Measurements from ENCODE around the gene KRTAP1-1. TPM values are rescaled to one million over a fixed set of nuclear protein-coding genes. Genes with fewer than 3 reads are reported as not detected.
"Not testable (repeated sequence)": the region's sequence is repeated elsewhere in the genome, so short reads cannot be mapped to it uniquely, and the experiment has no call there.

Gene KRTAP1-1
- total RNA-seq, 1 donor from 2014 or later, result not detected

DNA sequence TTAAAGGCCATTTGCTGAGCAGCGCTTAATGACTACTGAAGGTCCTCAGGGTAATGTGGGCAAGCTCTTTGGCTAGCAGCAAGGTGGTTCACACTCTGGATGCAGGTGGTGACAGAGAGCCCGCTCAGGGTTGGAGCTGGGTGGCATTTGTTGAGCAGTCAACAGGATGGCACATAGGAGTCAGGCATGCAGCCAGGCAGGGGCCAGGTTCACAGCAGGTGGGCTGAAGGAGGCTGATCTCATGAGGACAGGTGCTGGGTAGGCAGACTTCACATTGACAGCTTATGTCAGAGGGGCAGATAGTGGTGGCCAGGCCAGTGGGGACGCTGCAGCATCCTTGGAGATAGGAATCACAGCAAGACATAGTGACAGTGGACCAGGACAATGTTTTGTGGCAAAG is 36.9 kb downstream of the KRTAP1-1 start:
- DNase-seq (ENCODE audit: low read depth) (no peak), FAIRE-seq (no peak)
- no peak for TF ChIP-seq CTCF (IDR thresholded peaks at IDR 0.05; ENCODE audit: insufficient read depth, low read length, severe bottlenecking)
- no peaks in the 10 kb centered on the region for H3K36me3 ChIP-seq (ENCODE audit: control insufficient read depth, insufficient read depth, low read length)
- H3K27me3 ChIP-seq (ENCODE audit: control insufficient read depth, insufficient read depth, low read length), result no peaks in the 10 kb centered on the region
- H3K4me3 ChIP-seq (ENCODE audit: low read depth, low read length), result no peak overlapping the region

GRCh38 chr17:41003926-41004325 is 37.3 kb downstream of the KRTAP1-1 start:
- no peak for FAIRE-seq

GRCh38 chr17:41002814-41003213 is 38.4 kb downstream of the KRTAP1-1 start:
- H3K4me3 ChIP-seq (ENCODE audit: low read depth, low read length), result no peak overlapping the region
- FAIRE-seq (no peak), DNase-seq (ENCODE audit: low read depth) (peak; percentile 90)
- no peaks in the 10 kb centered on the region for H3K27me3 ChIP-seq (ENCODE audit: control insufficient read depth, insufficient read depth, low read length)
- H3K36me3 ChIP-seq (ENCODE audit: control insufficient read depth, insufficient read depth, low read length), result no peaks in the 10 kb centered on the region
- no peak for TF ChIP-seq CTCF (IDR thresholded peaks at IDR 0.05; ENCODE audit: insufficient read depth, low read length, severe bottlenecking)

More at GRCh38 chr17:41003926-41004325, 37.3 kb downstream of the KRTAP1-1 start:
- no peak for DNase-seq (ENCODE audit: low read depth)
- no peaks in the 10 kb centered on the region for H3K36me3 ChIP-seq (ENCODE audit: control insufficient read depth, insufficient read depth, low read length)
- no peak overlapping the region for H3K4me3 ChIP-seq (ENCODE audit: low read depth, low read length)
- no peaks in the 10 kb centered on the region for H3K27me3 ChIP-seq (ENCODE audit: control insufficient read depth, insufficient read depth, low read length)
- no peak for TF ChIP-seq CTCF (IDR thresholded peaks at IDR 0.05; ENCODE audit: insufficient read depth, low read length, severe bottlenecking)

DNA sequence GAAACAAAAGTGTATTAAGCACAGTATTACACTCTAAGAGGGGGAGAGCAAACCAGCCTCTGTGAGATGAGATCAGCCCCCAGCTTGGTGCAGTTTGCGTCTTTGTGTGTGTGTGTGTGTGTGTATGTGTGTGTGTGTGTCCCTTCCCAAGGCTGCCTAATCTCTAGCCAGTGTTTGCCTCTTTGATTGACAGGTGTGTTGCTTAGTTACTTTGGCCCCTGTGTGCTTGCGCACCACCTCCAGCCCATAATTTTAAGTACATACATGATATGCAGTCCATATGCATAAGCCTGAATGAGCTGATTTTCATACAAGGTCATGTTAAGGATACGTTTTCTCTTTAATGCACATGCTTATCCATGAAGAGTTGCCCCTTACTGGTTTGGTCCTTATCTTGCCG is 39.5 kb downstream of the KRTAP1-1 start:
- FAIRE-seq, result no peak
- H3K27me3 ChIP-seq (ENCODE audit: control insufficient read depth, insufficient read depth, low read length), result no peaks in the 10 kb centered on the region
- H3K4me3 ChIP-seq (ENCODE audit: low read depth, low read length), result no peak overlapping the region
- DNase-seq (ENCODE audit: low read depth), result no peak
- no peaks in the 10 kb centered on the region for H3K36me3 ChIP-seq (ENCODE audit: control insufficient read depth, insufficient read depth, low read length)
- TF ChIP-seq CTCF (IDR thresholded peaks at IDR 0.05; ENCODE audit: insufficient read depth, low read length, severe bottlenecking), result no peak

DNA sequence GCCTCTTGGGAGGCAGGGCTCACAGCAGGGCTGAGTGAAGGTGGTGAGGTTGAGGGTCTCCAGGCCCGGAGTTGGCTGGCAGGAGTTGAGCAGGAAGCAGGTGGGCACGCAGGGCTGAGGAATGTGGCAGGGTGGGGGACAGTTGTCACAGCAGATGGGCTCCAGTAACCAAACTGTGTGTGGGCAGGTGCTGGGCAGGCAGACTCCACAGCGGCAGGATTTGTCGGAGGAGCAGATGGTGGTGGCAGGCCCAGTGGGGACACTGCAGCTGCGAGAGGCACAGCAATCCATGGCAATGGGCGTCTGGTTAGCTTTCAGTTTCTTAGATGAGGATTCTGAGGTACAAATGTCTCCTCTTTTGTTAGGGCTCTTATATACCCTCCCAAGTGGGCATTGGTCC is 41.7 kb downstream of the KRTAP1-1 start, which contains the start of gene KRTAP3-2:
Gene KRTAP3-2 (minus strand): TSS at position 344 of the 400 bp plus-strand sequence. CDS start 53 bp downstream, at position 291.
- peak; percentile 55 for FAIRE-seq
- not testable (repeated sequence) for DNase-seq (ENCODE audit: low read depth); H3K27me3 ChIP-seq (ENCODE audit: control insufficient read depth, insufficient read depth, low read length); H3K36me3 ChIP-seq (ENCODE audit: control insufficient read depth, insufficient read depth, low read length); H3K4me3 ChIP-seq (ENCODE audit: low read depth, low read length)

- no peaks in the 10 kb centered on the region for H3K36me3 ChIP-seq (ENCODE audit: control insufficient read depth, insufficient read depth, low read length)
- H3K27me3 ChIP-seq (ENCODE audit: control insufficient read depth, insufficient read depth, low read length), result no peaks in the 10 kb centered on the region
- TF ChIP-seq CTCF (IDR thresholded peaks at IDR 0.05; ENCODE audit: insufficient read depth, low read length, severe bottlenecking), result no peak
- FAIRE-seq (no peak), DNase-seq (ENCODE audit: low read depth) (no peak)
- no peak overlapping the region for H3K4me3 ChIP-seq (ENCODE audit: low read depth, low read length)
Measured at GRCh38 chr17:40997361-40997760, 43.9 kb downstream of the KRTAP1-1 start.
